HCT116 (cell line): ENCODE measurements around the gene NAGLU. TPM values are rescaled to one million over a fixed set of nuclear protein-coding genes. Genes with fewer than 3 reads are reported as not detected.

ENCODE experiments used
- ATAC-seq: fragments of 200-7000 bp; cut with Tn5 transposase; 2 replicates; pipeline ENCODE4 v1.9.1; 2020; ENCODE audit warnings: mild to moderate bottlenecking, moderate library complexity
- BruUV-seq: library from RNA; stranded (reverse); fragments of 400-500 nt; replicated peaks from 2 replicates; lab custom pipeline; 2021; lab: Mats Ljungman, UMichigan
- CTCF ChIA-PET: fragments of 300-600 bp; sonication (Branson Sonifier 250); formaldehyde crosslinking; loops from one replicate; lab custom pipeline; 2021; ENCODE audit warnings: antibody characterized with exemption; lab: Charles Lee
- POLR2A ChIA-PET: fragments of 300-600, 350-600 bp; sonication (Branson Sonifier 250); formaldehyde crosslinking; loops from one replicate; lab custom pipeline; 2021; ENCODE audit warnings: antibody characterized with exemption; lab: Charles Lee
- RAD21 ChIA-PET, 2 experiments: fragments of 300-600 bp; sonication (Branson Sonifier 250); formaldehyde crosslinking; loops; one replicate each; lab custom pipeline; 2023; ENCODE audit warnings: low total read pairs in 2 of 2; ENCODE audit not compliant: uncharacterized antibody in 2 of 2, unreplicated experiment in 2 of 2, low non-redundant PET in 1 of 2; lab: Charles Lee
- DNase-seq: peaks from one replicate; pipeline ENCODE4 v3.0.0-alpha.2; 2010; ENCODE audit warnings: low read depth, low spot score
- H2AFZ ChIP-seq: fragments of 200-600 bp; shearing (Covaris generic), sonication (generic); 2 replicates; pipeline ENCODE4 v1.6.1; 2017; ENCODE audit warnings: low read depth, mixed run types, mixed read lengths, antibody characterized with exemption, low read length; ENCODE audit not compliant: poor library complexity, severe bottlenecking
- H3K27ac ChIP-seq: 2 replicates; pipeline ENCODE4 v1.5.1; 2012; ENCODE audit warnings: low read depth, low read length
- H3K27me3 ChIP-seq: fragments of 200-600 bp; sonication (generic); 2 replicates; pipeline ENCODE4 v1.6.1; 2016; ENCODE audit warnings: mixed run types, low read length, mixed read lengths; ENCODE audit not compliant: insufficient read depth
- H3K36me3 ChIP-seq, 2 experiments: fragments of 200-500 bp in 1 of 2; fragments of 200-600 bp in 1 of 2; sonication (Bioruptor generic) in 1 of 2; sonication (generic) in 1 of 2; 2 replicates each; pipeline versions ENCODE4 v1.5.1 to v1.6.1; 2014 to 2016; ENCODE audit warnings: low read length in 2 of 2, inconsistent platforms in 1 of 2, mixed read lengths in 1 of 2, mixed run types in 1 of 2; ENCODE audit not compliant: insufficient read depth in 2 of 2, control insufficient read depth in 1 of 2
- H3K4me1 ChIP-seq, 2 experiments: fragments of 200-600 bp in 1 of 2; sonication (generic) in 1 of 2; 2 replicates each; pipeline versions ENCODE4 v1.5.1 to v1.6.1; 2012 to 2017; ENCODE audit warnings: low read length in 2 of 2, inconsistent platforms in 1 of 2, mild to moderate bottlenecking in 1 of 2, mixed read lengths in 1 of 2, mixed run types in 1 of 2, moderate library complexity in 1 of 2; ENCODE audit not compliant: insufficient read depth in 2 of 2, control insufficient read depth in 1 of 2
- H3K4me2 ChIP-seq: fragments of 200-600 bp; sonication (generic); 2 replicates; pipeline ENCODE4 v1.6.1; 2017; ENCODE audit warnings: mixed run types, low read length, mixed read lengths
- H3K4me3 ChIP-seq, 2 experiments: fragments of 200-600 bp in 1 of 2; sonication (generic) in 1 of 2; replicated peaks in 1 of 2; 2 replicates each; pipeline ENCODE4 v1.5.1; 2011 to 2016; ENCODE audit warnings: low read length in 2 of 2, control low read depth in 1 of 2, low read depth in 1 of 2, mild to moderate bottlenecking in 1 of 2, mixed read lengths in 1 of 2, mixed run types in 1 of 2
- H3K79me2 ChIP-seq: fragments of 200-600 bp; sonication (generic); 2 replicates; pipeline ENCODE4 v1.6.1; 2017; ENCODE audit warnings: mild to moderate bottlenecking, mixed run types, low read length, moderate library complexity, mixed read lengths; ENCODE audit not compliant: insufficient read depth
- H3K9ac ChIP-seq: fragments of 200-600 bp; sonication (generic); 2 replicates; pipeline ENCODE4 v1.6.1; 2016; ENCODE audit warnings: low read length, mixed read lengths
- H3K9me2 ChIP-seq: fragments of 200-600 bp; sonication (generic), shearing (Covaris generic); 2 replicates; pipeline ENCODE4 v1.6.1; 2017; ENCODE audit warnings: mixed run types, mild to moderate bottlenecking, moderate library complexity; ENCODE audit not compliant: insufficient read depth
- H3K9me3 ChIP-seq, 2 experiments: fragments of 200-500 bp in 1 of 2; fragments of 200-600 bp in 1 of 2; sonication (Bioruptor generic) in 1 of 2; sonication (generic) in 1 of 2; 2 replicates each; pipeline ENCODE4 v1.6.1; 2014 to 2017; ENCODE audit warnings: low read length in 2 of 2, mixed read lengths in 2 of 2, inconsistent platforms in 1 of 2, low read depth in 1 of 2, mild to moderate bottlenecking in 1 of 2, mixed run types in 1 of 2, moderate library complexity in 1 of 2; ENCODE audit not compliant: control insufficient read depth in 1 of 2, insufficient read depth in 1 of 2
- H4K20me1 ChIP-seq: fragments of 200-600 bp; sonication (generic), shearing (Covaris generic); 2 replicates; pipeline ENCODE4 v1.6.1; 2017; ENCODE audit warnings: mixed run types, mild to moderate bottlenecking, moderate library complexity; ENCODE audit not compliant: insufficient read depth
- ATF3 ChIP-seq: IDR thresholded peaks from 2 replicates; pipeline ENCODE4 v1.6.1; 2012
- CBX3 ChIP-seq: IDR thresholded peaks from 2 replicates; pipeline ENCODE4 v1.6.1; 2012; ENCODE audit warnings: low read depth
- CEBPB ChIP-seq: IDR thresholded peaks from 2 replicates; pipeline ENCODE4 v1.6.1; 2012; ENCODE audit warnings: low read depth
- CTCF ChIP-seq, 3 experiments: fragments of 200-600 bp in 1 of 3; sonication (generic) in 1 of 3; IDR thresholded peaks in 2 of 3; conservative IDR thresholded peaks in 1 of 3; 2 replicates each; pipeline ENCODE4 v1.5.1; 2012 to 2017; ENCODE audit warnings: low read depth in 2 of 3, low read length in 2 of 3, antibody characterized with exemption in 1 of 3, borderline replicate concordance in 1 of 3, control low read depth in 1 of 3, mild to moderate bottlenecking in 1 of 3, mixed read lengths in 1 of 3, mixed run types in 1 of 3, moderate library complexity in 1 of 3; ENCODE audit not compliant: insufficient read depth in 1 of 3
- EGR1 ChIP-seq: IDR thresholded peaks from 2 replicates; pipeline ENCODE4 v1.6.1; 2012; ENCODE audit warnings: low read depth
- ELF1 ChIP-seq: IDR thresholded peaks from 2 replicates; pipeline ENCODE4 v1.6.1; 2012; ENCODE audit warnings: low read depth, borderline replicate concordance
- EZH2 ChIP-seq: fragments of 200-600 bp; sonication (generic); IDR thresholded peaks from 2 replicates; pipeline ENCODE4 v1.6.1; 2017; ENCODE audit warnings: antibody characterized with exemption, mixed run types
- EZH2phosphoT487 ChIP-seq: fragments of 200-600 bp; IDR thresholded peaks from 2 replicates; pipeline ENCODE4 v1.6.1; 2018; ENCODE audit warnings: antibody characterized with exemption, borderline replicate concordance
- FOSL1 ChIP-seq: IDR thresholded peaks from 2 replicates; pipeline ENCODE4 v1.6.1; 2012; ENCODE audit warnings: low read depth
- JUND ChIP-seq: IDR thresholded peaks from 2 replicates; pipeline ENCODE4 v1.6.1; 2012
- MAX ChIP-seq: IDR thresholded peaks from 2 replicates; pipeline ENCODE4 v1.6.1; 2012
- POLR2A ChIP-seq: IDR thresholded peaks from 2 replicates; pipeline ENCODE4 v1.7.0; 2011; ENCODE audit warnings: borderline replicate concordance; ENCODE audit not compliant: insufficient read depth, insufficient read length; ENCODE audit errors: extremely low read depth
- POLR2AphosphoS5 ChIP-seq: IDR thresholded peaks from 2 replicates; pipeline ENCODE4 v1.6.1; 2011; ENCODE audit warnings: mild to moderate bottlenecking, low read depth, low read length, moderate library complexity
- REST ChIP-seq: IDR thresholded peaks from 2 replicates; pipeline ENCODE4 v1.6.1; 2012; ENCODE audit warnings: low read depth
- SIN3A ChIP-seq: IDR thresholded peaks from 2 replicates; pipeline ENCODE4 v1.6.1; 2012; ENCODE audit warnings: low read depth
- SP1 ChIP-seq: IDR thresholded peaks from 2 replicates; pipeline ENCODE4 v1.6.1; 2012; ENCODE audit warnings: low read depth
- SRF ChIP-seq: IDR thresholded peaks from 2 replicates; pipeline ENCODE4 v1.6.1; 2012; ENCODE audit warnings: low read depth
- TCF7L2 ChIP-seq: IDR thresholded peaks from 2 replicates; pipeline ENCODE4 v1.7.0; 2011; ENCODE audit warnings: borderline replicate concordance, inconsistent platforms; ENCODE audit not compliant: insufficient read depth, insufficient read length; ENCODE audit errors: extremely low read depth
- ZFX ChIP-seq: fragments of 450-650 bp; IDR thresholded peaks from 2 replicates; pipeline ENCODE4 v1.6.1; 2017
- ZNF274 ChIP-seq: fragments of 200-500 bp; sonication (Bioruptor generic); IDR thresholded peaks from 2 replicates; pipeline ENCODE4 v1.6.1; 2014; ENCODE audit warnings: mild to moderate bottlenecking, low read depth, low read length, inconsistent platforms
- intact Hi-C: fragments of 100-400 bp; cut with micrococcal nuclease; formaldehyde crosslinking; loops from 2 replicates; pipeline ENCODE4 v1.10.0; 2022
- total RNA-seq: library from RNA; stranded (reverse); gene quantifications from one replicate; pipeline ENCODE4 v1.2.1, GENCODE V29; 2021; ENCODE audit not compliant: unreplicated experiment

The NAGLU gene
- total RNA-seq, 1 experiment from 2014 or later = 17.7 TPM

- Histone ChIP-seq H3K4me1 (peaks cover 27 to 55% of the 10 kb centered on the region in 2 experiments), H3K9me3 (no peaks in the 10 kb centered on the region), H3K9me2 (no peaks in the 10 kb centered on the region), H3K9ac (no peak overlapping the region), H3K79me2 (no peaks in the 10 kb centered on the region), H3K4me3 (no peak overlapping the region), H3K27me3 (no peaks in the 10 kb centered on the region), H2AFZ (no peak overlapping the region), H3K4me2 (peak overlapping the region; percentile 80; the same call in 1 of the 2 replicates), H3K27ac (peak overlapping the region; percentile 60; the same call in 1 of the 2 replicates), H3K36me3 (no peaks in the 10 kb centered on the region), H4K20me1 (no peaks in the 10 kb centered on the region)
- ChIA-PET POLR2A (interaction anchor here (1.3 to 2.0 kb wide), 2 partner anchors 10 to 11 kb away, joined by 3 to 5 read pairs; no protein-coding TSS in a partner anchor), CTCF (interaction anchor here (0.9 to 2.3 kb wide), 4 partner anchors 12 to 209 kb away, joined by 3 to 11 read pairs (median 4); no protein-coding TSS in a partner anchor), RAD21 (no interaction called here)
- no TSS peak for BruUV-seq
- no peak for ATAC-seq
- DNase-seq = no peak
- intact Hi-C loops = no loop called here
- TF ChIP-seq EZH2 = no peak
- TF ChIP-seq SIN3A = no peak
- no peak for TF ChIP-seq ZNF274
- no peak for TF ChIP-seq ATF3
- no peak for TF ChIP-seq REST
- TF ChIP-seq FOSL1 = no peak
- no peak for TF ChIP-seq EGR1
- no peak for TF ChIP-seq POLR2A
- TF ChIP-seq SRF = no peak
- no peak for TF ChIP-seq EZH2phosphoT487
- no peak for TF ChIP-seq ZFX
- TF ChIP-seq CBX3 = no peak
- TF ChIP-seq POLR2AphosphoS5 = no peak
- no peak for TF ChIP-seq CEBPB
- TF ChIP-seq CTCF (IDR thresholded peaks at IDR 0.05 in 2 of 3, conservative IDR thresholded peaks at IDR 0.05 in 1 of 3; ENCODE audit: borderline replicate concordance in 1 of 3, insufficient read depth in 1 of 3, low read depth in 2 of 3, low read length in 2 of 3) = no peak
- no peak for TF ChIP-seq SP1
- TF ChIP-seq JUND = no peak
- no peak for TF ChIP-seq ELF1
- no peak for TF ChIP-seq MAX
- no peak for TF ChIP-seq TCF7L2
These were observed 5.0 kb upstream of the NAGLU start for GRCh38 chr17:42530952-42531454.
